Islet of Langerhans (tissue), 1 donor: ENCODE results near the gene CMIP.
"Not testable (repeated sequence)": the region's sequence is repeated elsewhere in the genome, so short reads cannot be mapped to it uniquely, and the experiment has no call there.

Source experiments
- FAIRE-seq: peaks from one replicate; lab custom pipeline; 2011; peaks lifted over from hg19 to GRCh38; lab: Jason Lieb, UNC

The CMIP gene

DNA sequence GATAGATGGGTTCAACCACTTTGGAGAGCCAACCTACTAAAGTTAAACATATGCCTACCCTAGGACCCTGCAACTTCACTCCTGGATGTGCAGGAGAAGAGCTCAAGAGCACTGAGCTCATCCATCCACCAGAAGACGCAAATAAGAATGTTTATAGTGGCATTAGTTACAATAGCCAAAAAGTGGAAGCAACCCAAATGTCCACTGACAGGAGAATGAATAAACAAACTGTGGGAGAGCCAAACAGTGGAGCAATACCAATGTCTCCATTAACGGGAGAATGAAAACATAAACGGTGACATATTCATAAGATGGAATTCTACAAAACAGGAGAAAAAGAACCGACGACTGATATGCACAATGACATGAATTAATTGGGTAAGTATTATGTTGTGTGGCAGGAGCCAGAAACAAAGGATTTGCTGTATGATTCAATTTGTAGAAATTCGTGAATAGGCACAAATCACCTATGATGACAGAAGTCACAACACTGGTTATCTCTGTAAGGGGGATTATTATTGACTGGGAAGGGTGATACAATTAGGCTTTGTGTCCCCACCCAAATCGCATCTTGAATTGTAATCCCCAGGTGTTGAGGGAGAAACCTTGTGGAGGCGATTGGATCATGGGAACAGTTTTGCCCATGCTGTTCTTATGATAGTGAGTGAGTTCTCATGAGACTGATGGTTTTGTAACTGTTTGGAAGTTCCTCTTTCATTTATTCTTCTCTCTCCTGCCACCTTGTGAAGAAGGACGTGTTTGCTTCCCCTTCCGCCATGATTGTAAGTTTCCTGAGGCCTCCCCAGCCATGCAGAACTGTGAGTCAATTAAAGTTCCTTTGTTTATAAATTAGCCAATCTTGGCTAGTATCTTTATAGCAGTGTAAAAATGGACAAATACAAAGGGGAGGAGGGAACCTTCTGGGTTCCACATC, 276.6 kb downstream of the CMIP start:
- no peak for FAIRE-seq

DNA sequence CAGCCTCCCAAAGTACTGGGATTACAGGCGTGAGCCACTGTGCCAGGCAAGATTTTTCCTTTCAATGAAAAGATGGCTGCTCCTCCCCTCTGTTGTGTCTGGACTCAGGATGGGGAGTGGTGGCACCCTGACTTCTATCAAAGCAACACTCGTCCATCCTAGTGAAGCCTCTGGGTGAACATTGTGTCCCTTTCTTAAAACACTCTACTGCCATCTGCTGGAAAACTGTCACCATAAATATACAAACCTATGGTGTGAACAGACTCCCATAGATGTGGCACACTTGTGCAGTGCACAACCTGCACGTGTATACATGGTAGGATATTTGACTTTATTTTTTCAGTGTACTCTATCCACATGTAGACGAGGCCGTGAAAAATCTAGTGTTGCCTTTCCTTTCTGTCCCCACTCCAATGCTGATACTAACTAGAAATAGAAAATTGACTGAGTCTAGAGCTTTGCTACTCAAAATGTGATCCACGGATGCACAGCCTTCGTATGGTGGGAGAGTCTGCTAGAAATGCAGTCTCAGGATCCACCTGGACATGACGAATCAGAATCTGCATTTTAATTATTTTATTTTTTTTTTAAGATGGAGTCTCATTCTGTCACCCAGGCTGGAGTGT, 278.6 kb downstream of the CMIP start:
- peak; percentile 93 for FAIRE-seq

DNA sequence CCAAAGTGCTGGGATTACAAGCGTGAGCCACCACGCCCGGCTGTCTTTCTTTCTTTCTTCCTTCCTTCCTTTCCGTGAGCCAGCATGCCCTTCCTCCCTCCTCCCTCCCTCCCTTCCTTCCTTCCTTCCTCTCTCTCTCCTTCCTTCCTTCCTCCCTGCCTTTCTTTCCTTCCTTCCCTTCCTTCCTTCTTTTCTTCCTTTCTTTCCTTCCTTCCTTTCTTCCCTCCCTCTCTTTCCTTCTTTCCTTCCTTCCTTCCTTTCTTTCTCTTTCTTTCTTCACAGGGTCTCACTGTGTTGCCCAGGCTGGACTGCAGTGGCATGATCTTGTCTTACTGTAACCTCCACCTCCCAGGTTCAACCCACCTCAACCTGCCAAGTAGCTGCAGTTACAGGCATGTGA, 283.8 kb downstream of the CMIP start:
- no peak for FAIRE-seq

DNA sequence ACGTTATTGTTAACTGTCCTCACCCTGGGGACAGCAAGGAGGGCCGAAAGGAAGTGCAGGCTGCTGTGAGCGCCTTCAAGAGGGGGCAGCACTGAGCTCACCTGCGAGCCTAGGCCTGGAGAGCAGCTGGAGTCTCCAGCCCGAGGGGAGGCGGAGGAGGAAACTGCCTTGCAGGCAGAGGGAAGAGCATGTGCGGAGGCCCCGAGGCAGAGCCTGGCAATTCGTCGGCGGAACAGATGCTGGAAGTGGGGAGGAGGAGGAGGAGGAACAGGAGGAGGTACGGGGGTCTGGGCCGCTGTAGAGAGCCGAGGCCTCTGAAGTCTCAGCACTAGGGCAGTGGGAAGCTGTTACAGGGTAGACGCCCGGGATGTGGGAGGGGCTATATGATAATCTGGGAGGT, 284.8 kb downstream of the CMIP start:
- FAIRE-seq: no peak

DNA sequence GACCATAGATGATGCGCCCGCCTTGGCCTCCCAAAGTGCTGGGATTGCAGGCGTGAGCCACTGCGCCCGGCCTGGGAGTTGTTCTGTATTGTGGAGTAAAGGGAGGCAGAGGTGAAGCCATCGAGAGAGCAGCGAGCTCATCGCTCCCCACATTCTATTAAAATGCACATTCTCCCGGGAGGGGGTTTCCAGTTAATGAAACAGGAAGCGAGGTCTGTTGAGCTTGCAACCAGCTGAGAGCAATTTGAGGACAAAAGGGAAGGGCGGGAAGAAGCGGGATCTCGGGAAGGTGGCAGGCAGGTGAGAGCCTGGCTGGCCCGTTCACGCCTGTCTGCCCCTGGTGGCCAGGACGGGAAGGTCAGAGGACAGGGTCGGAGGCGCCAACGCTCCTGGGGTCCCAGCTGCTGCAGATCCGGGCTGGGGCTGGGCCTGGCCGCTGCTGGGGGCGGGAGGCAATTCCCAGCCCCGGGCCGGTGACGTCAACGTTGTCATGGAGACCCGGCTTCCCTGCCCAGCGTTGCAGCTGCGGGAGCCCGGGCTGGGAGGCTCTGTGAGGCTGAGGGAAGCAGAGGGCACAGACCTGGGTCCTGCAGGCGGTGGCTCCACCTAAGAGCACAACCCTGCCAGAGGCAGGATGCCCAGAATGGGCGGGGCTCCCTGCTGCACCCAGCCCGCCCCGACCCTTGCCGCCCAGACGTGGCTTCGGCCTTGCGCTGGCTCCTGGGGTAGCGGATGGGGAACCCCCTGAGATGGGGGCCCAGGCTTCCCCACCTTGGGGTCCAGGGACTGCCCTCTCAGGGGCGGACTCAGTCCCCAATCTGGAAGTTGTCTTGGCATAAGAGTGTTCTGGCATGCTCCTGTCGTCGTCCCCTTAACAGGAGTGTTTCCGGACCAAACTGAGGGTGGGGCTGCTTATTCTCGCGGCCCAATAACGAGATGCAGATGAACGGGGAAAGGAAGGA, 285.8 kb downstream of the CMIP start:
- FAIRE-seq: no peak

DNA sequence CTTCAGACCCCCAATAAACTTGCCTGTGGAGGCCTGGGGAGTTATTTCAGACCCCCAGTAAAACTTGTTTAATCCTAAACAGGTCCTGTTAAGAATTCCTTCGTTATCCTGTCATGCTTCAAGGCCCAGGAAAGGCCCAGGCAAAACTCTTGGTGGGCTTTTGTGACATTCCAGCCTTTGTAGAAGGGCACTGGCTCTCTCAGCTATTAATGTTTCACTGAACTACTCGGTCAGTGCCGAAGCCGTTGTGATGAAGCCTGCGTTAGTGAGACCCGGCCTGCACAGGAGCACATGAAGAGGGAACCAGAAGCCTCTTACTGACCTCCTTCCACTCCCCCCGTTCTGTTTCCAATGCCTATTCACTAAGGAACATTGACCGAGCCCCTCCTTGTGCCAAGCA, 287.0 kb downstream of the CMIP start:
- no peak for FAIRE-seq

DNA sequence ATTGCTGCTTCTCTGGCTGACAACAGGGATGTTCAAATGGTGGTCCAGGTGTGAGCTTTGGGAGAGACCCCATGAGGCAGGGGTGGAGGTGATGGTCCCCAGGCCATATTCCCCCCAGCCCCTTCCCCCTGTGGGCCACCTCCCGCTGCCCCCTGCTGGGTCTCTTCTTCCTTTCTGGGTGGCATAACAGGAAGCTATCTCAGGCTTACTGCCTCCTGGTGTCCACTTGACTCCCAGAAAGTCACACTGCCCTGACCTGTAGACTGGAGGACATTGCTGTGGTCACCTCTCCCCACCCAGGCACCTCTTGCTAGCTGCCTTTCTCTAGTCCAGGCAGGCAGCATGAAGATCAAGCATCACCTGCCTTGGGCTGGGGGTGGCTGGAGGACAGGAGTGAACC, 288.1 kb downstream of the CMIP start:
- FAIRE-seq: no peak

DNA sequence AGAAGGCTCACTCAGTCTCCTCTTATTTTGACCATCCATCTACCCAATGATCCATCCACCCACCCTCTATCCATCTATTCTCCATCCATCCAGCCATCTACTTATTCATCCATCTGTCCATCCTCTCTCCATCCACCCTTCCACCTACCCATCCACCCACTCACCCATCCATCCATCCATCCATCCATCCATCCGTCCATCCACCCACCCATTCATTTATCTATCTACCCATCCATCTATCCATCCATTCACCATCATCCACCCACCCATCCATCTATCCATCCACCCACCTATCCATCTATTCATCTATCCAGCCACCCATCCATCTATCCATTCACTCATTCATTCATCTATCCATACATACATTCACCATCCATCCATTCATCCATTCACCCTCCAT, 288.7 kb downstream of the CMIP start:
- no peak for FAIRE-seq

DNA sequence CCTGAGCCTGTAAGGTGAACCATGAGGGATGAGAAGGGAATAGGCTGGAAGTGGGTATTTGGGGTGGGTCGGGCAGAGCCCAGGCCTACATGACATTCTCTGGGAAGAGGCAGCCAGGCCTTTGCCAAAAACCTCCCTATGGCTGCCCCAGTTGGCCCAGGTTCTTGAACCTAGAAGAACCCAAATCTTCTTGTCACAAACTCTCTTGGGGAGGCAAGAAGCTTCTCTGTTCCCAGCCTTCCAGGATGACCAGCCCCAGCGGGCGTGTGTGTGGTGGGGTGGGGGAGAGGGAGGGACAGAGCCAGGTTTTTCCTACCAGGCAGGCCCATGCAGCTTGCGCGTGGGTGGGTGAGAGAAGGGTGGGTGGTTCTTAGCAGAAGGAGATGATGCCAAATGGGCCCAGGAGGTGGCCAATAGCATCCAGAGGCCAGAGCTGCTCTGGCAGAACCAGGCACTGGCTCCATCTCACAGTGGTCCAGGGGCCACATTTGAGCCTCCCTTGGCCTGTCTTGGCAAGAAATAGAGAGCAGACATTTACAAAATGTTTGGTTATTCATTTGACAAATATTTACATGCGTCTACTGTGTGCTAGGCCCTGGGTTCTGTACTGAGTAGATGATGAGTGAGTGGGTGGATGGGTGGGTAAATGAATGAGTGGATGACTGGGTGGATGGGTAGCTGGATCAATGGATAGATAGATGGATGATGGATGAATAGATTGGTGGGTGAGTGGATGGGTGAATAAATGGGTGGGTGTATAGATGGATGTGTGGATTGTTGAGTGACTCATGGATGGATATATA, 290.2 kb downstream of the CMIP start:
- no peak for FAIRE-seq

DNA sequence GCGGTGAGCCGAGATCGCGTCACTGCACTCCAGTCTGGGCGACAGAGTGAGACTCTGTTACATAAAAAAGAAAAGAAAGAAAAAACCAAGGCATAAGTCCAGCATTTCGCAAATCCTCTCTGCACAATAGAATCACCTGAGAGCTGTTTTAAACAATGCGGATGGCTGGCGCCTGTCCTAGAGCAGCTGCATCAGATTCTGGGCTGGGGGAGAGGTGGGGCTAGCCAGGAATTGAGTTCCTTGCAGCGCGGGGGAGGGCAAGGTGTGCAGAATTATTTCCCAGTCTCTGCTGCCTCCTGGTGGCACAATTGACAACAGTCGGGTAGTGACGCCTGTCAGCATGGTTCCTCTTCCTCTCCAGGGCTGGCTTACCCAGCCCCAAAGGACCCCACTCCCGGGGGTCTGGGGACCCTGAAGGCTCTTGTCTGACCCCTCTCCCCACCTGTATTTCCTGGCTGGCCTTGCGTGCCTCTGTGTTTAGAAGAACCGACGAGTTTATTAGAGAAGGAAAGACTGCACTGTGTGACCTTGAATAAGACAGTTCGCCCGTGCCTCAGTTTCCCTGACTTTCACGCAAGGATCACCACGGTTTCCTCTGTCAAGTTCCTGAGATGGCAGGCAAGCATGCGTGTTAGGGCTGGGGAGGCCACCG, 293.4 kb downstream of the CMIP start:
- FAIRE-seq: no peak

DNA sequence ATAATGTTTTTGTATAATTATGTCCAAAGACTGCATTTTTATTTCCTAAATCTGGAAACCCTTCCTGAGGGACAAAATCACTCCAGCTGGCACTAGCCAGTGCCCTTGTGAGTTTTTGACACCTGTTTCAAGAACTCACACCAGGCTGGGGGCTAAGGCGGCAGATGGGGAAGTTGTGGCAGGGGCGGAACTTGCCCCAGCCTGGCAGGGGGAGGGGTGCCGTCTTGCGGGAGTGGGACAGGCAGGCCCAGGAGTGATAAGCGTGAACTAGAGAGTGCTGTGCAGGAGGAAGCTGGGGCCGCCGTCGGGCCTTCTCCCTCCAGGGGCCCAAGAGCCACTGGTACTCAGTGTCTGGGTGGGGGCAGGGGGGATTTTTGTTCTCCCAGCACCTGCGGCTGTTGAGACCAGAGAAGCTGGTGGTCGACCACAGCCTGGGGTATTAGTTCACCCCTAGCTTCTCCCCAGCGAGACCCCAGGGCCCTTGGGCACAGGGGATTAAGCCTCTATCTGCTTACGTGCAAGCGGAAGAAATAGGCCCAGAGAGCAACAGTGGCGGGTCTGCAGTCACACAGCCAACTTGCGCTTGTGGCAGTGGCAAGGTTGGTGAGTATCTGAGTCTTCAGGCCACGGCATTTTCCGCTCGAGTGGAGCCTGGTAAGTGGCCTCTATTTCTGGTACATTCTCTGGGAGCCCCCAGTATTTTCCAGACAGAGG, 294.3 kb downstream of the CMIP start:
- no peak for FAIRE-seq

DNA sequence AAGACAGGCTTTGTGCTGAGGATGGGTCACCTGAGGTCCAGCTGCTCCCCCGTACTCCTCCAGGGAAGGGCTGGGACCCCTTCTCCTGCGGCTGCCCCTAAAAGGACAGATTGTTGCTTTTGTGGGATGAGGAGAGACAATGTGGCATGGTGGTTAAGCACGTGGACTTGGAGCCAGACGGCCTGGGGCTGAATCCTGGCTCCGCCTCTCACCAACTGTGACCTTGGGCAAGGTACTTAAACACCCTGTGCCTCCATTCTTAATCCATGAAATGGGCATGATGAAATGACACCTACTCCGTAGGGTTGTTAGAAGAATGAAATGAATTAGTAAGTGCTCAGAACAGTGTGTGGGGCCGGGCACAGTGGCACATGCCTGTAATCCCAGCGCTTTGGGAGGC, 294.9 kb downstream of the CMIP start:
- FAIRE-seq: no peak

DNA sequence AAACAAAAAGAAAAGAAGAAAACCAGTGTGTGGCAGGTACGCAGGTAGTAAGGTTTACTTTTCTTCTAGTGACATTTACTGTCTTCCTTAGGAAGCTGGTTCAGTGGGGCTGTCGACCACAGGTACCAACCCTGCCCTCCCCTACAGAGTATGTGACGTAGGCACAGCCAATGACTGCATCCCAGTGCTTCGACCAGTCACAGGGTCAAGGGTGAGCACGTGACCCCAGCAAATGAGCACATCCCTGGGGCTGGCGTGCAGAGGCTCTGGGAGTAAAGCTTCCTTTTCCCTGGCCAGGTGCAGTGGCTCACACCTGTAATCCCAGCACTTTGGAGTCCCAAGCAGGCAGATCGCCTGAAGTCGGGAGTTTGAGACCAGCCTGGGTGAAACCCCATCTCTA, 295.6 kb downstream of the CMIP start:
- FAIRE-seq: no peak

DNA sequence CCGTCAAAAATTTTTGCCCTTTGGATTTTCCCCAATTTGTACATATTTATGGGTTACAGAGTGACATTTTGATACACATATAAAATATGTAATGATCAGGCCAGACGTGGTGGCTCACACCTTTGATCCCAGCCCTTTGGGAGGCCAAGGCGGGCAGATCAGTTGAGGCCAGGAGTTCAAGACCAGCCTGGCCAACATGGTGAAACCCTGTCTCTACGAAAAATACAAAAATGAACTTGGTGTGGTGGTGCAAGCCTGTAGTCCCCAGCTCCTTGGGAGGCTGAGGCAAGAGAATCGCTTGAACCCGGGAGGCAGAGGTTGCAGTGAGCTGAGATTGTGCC, 296.8 kb downstream of the CMIP start:
- FAIRE-seq: not testable (repeated sequence)

DNA sequence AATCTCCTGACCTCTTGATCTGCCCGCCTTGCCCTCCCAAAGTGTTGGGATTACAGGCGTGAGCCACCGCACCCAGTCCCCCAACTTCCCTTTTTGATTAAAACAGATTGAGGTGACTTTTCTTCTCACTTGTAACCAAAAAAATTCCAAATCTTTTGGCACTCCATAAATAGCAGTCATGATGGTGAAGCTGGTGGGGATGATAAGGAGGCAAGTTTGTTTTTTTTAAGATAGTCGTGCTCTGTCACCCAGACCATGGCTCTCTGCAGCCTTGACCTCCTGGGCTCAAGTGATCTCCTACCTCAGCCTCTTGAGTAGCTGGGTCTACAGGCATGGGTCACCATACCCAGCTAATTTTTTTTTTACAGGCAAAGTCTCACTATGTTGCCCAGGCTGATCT, 299.8 kb downstream of the CMIP start:
- FAIRE-seq: no peak

DNA sequence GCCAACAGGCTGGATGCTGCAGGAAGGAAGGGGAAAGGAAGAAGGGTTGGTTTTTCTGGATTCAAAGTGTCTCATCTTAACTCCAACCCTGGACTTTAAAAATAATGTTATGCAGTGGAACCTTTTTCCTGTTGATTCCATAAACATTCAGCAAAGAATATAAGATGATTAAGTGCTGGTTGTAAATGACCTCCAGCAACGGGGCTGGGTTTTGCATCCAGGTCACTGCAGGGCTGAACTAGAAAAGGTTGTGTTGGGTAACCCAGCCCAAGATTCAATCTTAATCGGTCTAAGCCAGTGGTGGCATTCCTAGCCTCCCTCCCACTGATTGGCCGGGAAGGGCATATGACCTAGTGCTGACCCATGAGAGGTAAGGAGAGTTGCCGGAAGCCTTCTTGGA, 300.3 kb downstream of the CMIP start:
- no peak for FAIRE-seq

DNA sequence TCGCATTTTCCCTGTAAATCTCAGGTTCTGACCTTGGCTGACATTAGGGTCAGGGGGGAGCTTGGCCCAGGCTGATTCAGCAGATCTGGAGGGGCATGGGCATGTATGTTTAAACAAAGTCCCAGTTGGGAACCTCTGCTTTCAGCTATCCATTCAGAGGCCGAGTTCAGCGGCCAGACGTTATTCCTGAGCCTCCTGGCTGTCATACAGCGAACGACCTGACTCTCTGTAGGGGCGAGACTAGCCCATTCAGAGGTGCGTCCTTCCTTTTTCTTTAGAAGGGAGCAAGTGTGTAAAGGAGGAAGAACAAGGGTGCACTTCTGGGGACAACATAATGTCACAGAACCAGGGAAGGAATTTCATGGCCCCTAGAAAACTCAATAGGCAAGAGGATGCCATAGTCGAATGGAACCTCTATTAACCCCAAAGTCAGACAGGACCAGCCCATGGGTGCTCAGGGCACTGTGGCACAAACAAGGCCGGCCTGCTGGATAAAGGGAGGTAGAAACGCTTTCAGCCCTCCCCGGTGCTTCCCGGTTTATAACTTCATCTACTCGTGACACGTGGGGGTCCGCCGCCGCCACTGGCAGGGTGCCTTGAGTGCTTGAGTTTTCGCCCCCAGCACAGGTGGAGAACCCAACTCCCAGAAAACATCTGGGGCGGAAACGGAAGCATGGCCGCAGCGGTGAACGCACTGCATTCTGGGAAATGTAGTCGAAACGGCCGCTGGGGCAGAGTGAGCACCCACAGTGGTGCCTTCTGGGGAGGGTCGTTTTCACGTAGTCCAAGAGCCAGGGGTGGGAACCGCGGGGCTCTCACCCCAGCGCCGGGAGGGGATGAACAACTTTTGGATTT, 301.3 kb downstream of the CMIP start:
- FAIRE-seq: no peak

DNA sequence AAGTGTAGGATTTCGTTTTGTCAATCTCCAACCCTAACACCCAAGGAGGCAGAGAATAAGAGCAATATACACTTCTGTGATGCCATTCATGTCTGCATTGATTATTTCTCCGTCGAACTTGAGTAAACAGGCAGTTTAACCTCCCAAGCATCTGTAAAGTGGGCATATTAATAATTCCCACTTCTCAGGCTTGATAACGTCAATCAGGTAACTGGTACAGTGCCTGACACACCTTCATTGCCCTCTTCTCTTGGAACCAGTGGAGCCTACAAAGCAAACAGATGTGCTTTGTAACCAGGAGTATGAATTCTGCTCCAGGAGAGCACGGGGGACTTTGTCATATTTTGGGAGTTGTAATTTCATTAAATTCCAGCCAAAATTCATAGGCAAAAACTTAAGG, 302.0 kb downstream of the CMIP start:
- FAIRE-seq: no peak

DNA sequence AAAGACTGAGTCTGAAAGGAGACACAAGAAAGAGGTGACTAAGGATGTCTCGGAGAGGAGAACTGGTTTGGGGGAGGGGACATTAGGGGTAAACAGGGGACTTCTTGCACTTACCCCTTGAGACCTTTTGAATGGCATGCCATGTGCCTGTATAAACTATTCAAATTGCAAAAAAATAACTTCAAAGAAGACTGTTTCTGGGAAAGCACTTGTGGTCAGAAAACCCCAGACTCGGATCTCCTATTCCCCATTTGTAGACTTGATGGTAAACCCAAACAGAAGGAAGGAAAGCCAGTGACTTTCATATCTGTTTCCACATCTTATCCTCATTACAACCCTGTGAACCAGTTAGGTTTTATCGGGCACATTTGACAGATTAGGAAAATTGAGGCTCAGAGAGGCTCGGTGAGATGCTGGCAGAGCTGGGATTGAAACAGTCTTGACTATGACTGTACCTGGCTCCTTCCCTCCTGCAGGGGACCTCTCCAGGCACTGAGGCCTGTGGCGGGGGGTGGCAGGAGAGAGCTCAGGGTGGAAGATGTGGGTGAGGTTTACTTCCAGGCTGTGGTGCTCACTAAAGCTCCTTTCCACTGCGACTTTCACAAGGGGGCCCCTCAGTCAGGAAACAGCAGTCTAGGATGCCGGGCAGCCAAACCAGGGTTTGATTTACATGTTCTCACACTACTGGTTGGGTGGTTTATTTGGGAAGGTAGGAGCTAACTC, 304.0 kb downstream of the CMIP start:
- no peak for FAIRE-seq
